Mucosa of gallbladder (tissue), 1 donor: ENCODE data around the gene KRABD2.
"Not testable (repeated sequence)": the region's sequence is repeated elsewhere in the genome, so short reads cannot be mapped to it uniquely, and the experiment has no call there.

ENCODE experiments used
- DNase-seq: peaks from one replicate; pipeline ENCODE4 v3.0.0-alpha.2; 2020; ENCODE audit warnings: low spot score
- donor health status: DM: no; HTN: no; CAD: no.

KRABD2 gene

DNA sequence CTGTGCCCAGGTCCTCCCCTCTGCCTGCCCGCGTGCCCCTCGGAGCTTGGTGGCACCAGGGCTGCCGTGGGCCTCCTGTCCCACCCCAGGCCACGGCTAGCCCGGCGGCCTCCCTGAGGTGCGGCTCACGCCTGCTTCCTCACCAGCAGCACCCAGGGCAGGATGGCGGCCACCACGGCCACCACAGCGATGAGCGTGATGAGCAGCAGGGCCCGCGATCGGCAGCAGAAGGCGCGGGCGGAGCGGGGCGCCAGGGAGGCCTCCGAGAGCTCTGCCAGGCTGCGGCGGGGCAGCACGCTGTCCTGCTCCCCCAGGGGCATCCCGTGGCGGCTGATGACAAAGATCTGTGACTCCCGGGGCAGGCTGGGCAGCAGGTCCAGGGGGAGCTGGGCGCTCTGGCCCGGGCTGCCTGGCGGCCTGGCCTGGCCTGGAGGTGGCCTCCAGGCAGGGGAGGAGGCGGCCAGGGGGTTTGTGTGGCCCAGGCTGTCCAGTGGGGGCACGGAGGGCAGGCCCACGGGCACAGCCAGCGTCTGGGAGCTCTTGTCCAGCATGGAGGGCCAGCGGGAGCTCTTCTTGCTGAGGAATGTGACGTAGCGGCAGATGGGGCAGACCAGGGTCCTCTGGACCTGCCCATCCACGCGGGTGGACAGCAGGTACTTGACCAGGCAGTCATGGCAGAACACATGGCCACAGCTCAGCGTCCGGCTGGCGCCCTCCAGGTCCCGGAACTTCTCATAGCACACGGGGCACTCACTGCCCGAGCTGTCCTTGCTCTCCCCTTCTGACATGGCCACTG lies 16.4 kb upstream of the KRABD2 start:
- DNase-seq = no peak

DNA sequence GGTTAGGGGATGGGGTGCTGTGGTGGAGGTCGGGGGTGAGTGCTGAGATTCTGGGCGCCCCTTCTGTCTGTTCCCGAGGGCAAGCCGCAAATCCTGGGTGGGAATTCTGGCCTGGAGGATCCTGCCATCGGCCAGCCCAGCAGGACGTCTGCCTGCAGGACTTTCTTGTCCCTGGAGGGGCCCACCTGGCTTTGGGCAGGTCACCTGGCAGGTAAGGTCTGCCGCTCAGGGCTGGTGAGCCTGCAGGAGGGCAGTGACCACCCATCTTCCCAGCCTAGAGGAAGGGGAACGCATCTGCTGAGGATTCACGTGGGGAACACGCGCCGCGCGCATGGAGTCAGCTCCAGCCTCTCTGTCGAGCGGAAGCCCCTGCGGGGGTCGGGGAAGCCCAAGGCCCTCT lies 15.8 kb upstream of the KRABD2 start:
- DNase-seq = no peak

DNA sequence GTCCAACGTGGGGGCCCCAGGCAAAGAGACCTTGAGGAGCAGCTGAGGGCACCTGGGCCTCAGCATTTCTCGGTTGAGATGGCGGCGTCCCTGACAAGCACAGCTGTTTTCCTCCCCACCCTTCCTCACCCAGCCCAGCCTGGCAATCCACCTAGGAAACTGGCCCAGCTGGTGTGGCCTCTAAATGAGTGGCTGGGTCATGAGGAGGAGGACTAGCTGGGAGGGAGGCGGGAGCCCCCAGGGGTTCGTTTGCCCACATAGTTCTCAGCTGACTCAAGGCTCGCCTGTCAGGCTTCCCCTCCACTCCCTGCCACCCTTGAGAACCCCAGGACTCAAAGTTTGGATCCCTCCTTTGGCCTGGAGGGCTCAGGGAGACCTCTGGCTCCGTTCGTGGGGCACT lies 15.2 kb upstream of the KRABD2 start:
- no peak for DNase-seq

DNA sequence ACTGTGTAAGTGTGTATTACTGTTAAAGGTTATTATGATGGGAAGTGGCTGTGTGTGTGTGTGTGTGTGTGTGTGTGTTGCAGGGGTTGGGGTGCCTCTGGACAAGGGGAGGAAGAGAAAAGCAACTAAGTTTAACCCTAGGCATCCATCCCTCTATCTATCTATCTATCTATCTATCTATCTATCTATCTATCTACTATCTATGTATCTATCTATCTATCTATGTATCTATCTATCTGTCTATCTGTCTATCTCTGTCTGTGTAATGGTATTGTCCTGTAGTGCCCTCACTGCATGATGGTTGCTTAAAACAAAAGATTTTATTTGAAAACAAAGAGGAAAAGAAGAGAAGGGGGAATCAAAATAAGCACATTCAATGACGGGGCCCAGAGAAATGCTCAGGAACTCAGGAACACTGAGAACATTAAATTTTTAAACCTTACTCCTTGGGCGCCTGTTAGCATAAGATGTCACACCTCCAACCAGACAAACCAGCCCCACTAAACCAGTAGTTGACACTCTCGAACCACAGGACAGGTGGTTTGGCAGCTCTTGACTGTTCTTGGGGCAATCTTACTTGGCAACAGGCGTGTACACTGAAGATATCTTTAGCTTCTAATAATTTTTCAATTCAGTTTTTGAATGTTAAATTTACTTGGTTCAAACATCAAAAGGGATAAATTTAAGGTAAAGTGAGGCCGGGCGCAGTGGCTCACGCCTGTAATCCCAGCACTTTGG lies 11.6 kb upstream of the KRABD2 start:
- no peak for DNase-seq

DNA sequence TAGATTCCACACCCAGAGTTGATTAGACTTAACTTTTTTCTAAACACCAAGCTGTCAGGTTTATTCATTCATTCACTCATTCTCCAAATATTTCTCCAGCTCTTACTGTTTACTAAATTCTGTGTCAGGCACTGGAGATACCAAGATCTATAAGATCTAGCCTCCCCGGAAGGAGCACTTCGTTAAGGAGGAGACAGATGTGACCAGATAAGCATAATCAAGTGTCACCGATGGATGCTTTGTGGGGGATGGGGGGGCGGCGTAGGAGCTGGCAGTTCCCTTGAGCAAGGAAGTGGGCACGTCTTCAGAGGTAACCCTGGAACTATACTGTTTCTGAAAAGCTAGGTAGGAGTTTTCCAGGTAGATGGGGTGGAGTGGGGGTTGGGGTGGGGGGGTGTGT lies 10.3 kb upstream of the KRABD2 start:
- no peak for DNase-seq

DNA sequence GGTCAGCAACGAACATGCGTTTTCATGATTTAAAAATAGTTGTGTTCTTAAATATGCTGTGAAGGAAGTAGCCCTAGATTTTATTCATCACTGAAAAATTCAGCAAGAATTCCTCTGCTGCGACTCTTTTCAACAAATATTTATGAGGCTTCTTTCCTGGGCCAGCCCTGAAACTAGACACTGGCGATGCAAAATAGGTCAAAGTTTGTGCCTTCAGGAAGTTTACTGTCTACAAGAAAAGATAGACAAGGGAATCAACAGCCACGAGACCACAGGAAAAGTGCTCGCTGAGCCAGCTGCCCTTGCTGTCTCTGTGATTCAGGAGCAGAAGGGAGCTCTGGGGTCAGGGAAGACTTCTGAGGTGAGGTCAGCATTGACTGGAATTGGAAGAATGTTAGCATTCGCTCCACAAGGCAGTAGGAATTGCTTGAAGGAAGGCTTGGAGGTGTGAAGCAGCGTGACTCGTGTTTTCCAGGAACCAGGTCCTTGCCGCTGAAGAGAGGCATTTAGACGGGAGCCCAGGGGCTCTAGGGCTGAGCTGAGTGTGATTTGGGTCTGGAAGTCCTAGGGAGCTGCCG lies 8.4 kb upstream of the KRABD2 start:
- no peak for DNase-seq

DNA sequence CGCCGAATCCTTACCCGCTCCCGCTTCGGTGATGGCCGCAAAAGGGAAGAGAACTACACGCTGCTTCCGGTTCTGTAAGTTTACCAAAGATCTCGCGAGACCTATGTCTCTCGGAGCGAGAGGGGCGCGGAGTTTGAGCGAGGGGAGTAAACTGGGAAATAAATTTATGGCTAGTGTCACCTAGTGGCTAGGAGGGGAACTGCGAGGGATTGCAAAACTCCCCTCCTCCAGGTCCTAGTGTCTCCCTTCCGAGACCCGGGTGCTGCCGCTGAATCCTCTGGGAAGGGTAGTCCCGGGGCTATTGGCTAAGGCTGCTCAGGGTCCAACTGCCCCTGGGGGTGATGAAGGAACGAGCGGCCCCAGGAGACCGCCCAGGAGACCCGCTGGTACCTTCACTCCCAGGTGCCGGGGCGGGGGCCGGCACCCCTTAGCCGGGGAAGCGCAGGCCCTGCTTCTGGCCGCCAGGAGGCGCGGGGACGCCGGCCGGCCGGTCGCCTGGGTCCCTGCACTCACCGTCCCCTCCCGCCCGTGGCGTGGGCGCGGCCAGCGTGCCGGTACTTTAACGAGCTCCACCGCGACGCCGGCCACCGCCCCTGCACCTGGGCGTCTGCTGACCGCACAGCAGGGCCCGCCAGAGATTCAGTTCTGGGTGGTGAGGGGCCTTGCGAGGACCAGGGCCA lies 6.8 kb upstream of the KRABD2 start, which contains the start of gene RPL26:
RPL26 (minus strand) TSS at position 51 of the 680 bp plus-strand sequence. CDS start 883 bp downstream, outside the sequence.
- DNase-seq = peak; percentile 98

DNA sequence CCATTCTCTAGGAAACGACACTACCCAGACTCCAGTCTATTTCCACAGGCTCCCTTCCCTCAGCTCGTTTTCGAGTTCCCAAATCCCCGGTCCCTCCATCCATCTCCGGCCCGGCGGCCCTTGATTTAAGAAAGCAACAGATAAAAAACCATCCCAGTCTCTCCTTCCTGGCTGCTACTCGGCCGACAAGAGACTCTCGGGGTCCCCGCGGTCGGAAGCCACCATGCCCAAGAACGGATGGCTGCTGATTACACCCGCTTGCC lies 6.3 kb upstream of the KRABD2 start:
- DNase-seq = no peak

DNA sequence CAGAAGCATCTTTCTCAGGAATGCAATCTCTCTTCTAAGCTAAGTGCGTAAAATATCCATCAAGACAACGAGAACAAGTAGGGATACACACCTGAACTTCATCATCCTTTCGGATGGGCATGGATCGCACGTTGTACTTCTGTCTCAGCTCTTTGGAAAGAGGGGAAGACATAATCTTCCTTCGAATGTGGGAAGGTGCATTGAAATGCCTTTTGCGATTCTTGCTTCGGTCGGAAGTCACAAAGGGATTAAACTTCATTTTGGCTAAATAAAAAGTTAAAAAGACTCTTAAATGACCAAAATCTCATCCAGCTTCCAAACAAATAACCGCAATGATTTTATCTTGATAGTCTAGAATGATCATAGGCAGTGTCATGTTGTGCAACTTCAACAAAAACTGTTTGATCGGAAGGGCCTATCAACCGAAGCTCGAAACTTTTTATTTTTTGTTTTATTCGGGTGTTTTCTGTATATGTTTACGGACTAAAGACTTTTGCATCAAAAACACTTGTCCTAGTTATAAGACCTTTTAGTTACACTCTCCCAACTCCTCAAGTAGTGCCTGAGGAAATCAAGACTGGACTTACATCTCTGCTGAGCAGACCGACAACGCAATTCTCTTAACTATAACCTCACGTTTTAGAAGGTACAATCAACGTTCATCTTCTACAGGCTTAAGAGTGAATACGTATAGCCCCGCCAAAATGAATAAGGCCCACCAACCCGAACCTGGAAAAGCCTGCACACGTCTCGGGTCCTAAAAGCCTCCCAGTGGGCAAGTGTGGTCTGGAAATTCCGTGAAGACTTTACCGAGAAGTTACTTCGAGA lies 5.8 kb upstream of the KRABD2 start:
- DNase-seq = no peak

DNA sequence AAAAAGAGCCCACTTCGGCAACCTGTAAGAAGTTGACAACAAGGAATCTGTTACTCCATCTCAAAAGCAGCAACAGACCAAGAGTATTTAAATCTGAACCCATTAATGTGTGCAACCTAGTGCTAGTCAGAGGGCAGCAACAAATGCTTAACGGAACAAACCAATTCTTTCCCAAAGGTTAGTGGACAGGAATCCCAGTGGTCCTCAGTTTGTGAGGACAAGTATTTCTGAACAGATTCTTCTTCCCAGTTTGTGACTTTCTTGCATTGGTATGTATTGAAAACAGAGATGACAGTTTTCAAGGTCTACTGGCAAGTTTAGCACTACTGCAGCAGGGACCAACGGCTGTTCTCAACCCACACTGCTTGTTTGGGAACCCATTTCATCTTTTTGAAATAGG lies 3.5 kb upstream of the KRABD2 start:
- DNase-seq = no peak

DNA sequence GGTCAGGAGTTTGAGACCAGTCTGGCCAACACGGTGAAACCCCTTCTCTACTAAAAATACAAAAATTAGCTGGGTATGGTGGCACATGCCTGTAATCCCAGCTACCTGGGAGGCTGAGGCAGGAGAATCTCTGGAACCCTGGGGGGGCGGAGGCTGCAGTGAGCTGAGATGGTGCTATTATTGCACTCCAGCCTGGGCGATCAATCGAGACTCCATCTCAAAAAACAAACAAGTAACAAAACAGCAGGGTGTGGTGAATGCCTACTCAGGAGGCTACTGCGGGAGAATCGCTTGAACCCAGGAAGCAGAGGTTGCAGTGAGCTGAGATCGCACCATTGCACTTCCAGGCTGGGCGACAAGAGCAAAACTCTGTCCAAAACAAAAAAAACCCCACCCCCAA lies 1.6 kb upstream of the KRABD2 start:
- not testable (repeated sequence) for DNase-seq

DNA sequence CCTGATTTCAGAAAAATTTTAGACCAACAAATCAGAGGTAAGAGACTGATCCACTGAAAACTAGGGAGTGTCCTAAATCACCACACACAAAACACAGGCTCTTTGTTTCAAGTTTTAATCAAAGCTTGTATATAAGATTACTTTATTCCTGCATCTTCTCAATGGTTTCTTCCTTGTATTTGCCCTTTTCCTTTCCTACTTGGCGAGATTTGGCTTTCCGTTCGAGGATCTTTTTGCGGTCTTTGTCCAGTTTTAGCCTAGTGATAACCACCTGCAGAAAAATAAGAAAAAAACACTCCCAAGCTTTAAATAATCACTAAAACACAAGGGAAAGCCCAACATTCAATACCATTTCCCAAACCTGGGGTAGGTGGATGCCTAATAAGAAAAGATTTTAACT lies 918 bp upstream of the KRABD2 start:
- DNase-seq = no peak

DNA sequence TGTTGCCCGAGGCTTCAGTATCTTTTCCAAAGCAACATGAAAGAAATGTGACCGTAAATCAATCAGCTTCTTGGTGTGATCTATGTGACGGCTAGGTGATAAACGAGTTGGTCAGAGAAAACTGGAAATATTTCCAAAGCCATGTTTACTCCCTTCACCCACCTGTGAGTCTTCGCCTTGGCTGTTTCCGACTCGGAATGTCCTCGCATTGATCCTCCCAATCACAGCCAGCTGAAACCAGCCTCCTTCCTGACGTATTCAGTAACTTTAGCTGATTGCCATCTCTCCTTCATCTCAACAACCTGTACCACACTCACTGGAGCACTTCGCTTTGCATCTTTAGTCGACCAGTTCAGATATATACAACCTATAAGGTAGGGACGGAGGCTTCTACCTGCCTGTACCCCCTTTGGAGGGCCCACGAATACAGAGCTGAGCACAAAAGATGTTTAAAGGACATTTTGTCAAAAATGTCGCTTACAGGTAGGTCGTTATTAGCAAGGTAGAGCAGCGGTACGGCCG lies 705 bp downstream of the KRABD2 start:
- peak; percentile 50 for DNase-seq

DNA sequence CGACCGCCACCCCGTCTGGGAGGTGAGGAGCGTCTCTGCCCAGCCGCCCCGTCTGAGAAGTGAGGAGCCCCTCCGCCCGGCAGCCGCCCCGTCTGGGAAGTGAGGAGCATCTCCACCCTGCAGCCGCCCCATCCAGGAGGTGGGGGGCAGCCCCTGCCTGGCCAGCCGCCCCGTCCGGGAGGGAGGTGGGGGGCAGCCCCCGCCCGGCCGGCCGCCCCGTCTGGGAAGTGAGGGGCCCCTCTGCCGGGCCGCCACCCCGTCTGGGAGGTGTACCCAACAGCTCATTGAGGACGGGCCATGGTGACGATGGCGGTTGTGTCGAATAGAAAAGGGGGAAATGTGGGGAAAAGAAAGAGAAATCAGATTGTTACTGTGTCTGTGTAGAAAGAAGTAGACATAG lies 2.6 kb downstream of the KRABD2 start:
- not testable (repeated sequence) for DNase-seq

DNA sequence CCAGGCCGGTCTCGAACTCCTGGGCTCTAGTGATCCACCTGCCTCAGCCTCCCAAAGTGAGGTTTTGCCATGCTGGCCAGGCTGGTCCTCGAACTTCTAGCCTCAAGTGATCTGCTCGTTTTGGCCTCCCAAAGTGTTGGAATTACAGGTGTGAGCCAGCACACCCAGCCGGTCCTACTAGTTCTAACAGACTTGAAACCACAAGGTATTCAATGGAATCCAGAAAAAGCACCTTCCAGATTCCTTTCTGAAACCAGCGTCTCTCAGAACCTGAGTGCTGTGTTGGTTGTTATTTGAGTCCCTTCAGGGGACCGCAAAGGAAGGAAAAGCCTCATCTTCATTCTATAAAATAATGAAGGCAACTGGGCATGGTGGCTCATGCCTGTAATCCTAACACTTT lies 4.1 kb downstream of the KRABD2 start:
- DNase-seq = no peak

DNA sequence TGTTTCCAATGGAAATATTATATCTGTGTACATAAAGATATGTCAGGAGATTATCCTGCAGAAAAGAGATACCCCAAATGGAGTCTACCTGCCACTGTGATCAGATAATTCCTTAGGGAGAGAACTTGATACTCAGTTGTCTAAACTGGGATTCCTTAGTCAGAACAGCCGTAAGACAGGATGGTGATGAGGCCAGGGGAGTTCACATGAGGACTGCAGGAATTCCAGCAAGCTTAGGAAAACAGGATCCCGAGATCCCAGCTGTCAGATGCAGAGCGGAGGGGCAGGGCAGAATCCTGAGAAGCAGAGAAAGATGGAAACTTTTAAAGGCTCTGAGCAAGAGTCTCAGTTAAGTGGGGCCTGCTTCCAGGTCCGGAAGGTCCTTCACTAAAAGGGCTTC lies 4.7 kb downstream of the KRABD2 start:
- no peak for DNase-seq

DNA sequence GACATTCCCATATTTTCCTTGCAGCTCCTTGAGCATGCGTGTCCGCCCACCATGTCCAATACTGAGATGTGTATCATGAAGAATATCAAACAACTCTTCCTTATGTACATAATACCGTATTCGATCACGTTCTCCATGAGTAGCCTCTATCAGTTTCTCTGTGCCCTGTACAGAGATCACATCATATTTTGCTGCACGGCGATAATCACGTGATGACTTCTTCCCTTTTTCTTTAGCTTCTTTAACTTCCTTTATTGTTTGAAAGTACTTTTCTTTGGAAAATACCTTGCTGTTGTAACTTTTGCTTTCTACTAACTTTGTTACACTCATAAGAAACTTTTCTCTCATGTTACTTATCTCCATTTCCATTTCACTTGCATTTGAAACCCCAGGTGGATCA lies 6.6 kb downstream of the KRABD2 start:
- DNase-seq = no peak

DNA sequence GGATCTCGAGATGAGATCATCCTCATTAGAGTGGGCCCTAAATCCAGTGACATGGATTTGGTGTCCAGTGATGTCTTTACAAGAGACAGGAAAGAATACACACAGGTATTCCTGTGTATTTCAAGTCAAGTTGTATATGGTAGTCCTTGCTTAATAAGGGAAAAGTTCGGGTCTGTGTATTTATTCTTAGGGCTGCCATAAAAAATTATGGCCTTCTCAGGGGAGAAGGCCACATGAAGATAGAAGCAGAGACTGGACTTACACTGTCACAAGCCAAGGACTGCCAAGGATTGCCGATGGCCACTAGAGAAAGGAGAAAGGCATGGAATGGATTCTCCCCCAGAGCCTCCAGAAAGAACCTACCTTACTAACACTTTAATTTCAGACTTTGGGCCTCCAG lies 8.3 kb downstream of the KRABD2 start:
- DNase-seq = no peak

DNA sequence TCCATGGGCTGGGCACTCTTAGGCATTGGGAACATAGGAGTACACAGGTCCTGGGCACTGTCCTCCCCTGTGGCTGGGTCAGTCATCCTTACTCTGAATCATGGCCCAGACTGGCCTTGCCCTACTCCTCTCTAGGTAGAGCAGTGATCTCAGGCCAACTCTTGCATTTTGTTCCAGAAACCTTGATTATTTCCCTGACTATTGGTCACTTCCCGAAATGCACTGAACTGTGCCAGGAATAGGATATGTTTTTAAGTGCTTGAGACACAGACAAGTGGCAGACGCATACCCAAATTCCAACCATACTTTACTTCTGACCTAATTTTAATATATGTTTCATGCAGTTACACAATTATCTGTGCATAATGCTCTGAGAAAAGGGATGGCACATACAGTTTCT lies 10.3 kb downstream of the KRABD2 start:
- no peak for DNase-seq

DNA sequence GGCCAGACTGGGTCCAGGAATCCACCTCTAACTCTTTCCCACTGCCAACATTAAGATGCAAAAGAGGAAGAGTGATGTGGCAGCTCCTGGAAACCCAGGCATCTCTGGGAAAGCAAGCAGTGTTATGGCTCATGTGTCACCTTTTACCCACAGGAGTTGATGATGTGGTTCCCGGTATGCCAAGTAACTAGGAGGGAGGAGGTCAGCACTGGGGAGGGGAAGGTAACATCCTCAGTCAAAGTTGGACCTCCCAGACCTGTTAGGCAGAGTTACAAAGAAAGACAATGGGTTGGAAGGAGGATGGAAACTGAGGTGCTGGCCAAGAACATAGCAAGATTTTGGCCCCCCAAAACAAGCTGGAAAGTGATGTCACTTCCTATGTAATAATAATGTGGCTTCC lies 11.4 kb downstream of the KRABD2 start:
- DNase-seq = no peak

DNA sequence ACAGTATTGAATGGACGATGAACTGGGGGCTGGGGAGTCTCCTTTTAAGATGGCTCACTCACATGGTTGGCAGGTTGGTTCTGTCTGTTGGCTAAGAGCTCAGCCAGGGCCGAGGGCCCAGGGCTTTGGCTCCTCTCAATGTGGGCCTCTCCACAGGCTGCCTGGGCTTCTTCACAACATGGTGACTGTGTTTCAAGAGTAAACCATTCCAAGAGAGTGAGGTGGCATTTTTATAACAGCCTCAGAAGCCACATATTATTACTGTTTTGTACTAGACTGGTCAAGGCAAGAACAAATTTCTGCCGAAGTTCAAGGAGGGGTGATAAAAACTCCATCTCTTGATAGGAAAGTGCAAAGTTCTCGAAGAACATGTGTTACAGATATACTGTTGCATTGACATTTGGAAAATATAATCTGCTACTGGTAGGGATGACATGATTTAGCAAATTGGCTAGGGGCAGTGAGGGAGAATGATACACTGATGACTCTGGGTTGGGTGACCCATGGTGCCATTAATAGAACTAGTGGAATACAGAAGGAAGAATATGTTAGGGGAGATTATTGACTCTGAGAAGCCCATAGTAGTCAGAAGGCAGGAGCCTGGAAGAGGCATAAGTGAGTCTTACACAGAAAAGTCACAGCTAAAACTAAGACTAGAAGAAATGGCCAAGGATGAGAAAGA lies 13.7 kb downstream of the KRABD2 start:
- DNase-seq = no peak
